Astrocyte of the spinal cord (primary cell): ENCODE measurements around the gene NR1H2.
"Not testable (repeated sequence)": the region's sequence is repeated elsewhere in the genome, so short reads cannot be mapped to it uniquely, and the experiment has no call there.

ENCODE experiments used
- DNase-seq: peaks from one replicate; pipeline ENCODE4 v3.0.0; 2011; ENCODE audit warnings: low read depth, low spot score
- H3K4me3 ChIP-seq: 2 replicates; pipeline ENCODE4 v1.5.1; 2011; ENCODE audit warnings: low read depth, mild to moderate bottlenecking, low read length, moderate library complexity
- in situ Hi-C: cut with HindIII; loops from 2 replicates; pipeline ENCODE4 v1.10.0; 2017; ENCODE audit warnings: low sequenced_read_pairs
- TF ChIP-seq, protein P1 (sequence below): IDR thresholded peaks from 2 replicates; pipeline ENCODE4 v1.5.1; 2012; ENCODE audit warnings: low read depth, mild to moderate bottlenecking, low read length, inconsistent platforms

NR1H2 gene

DNA sequence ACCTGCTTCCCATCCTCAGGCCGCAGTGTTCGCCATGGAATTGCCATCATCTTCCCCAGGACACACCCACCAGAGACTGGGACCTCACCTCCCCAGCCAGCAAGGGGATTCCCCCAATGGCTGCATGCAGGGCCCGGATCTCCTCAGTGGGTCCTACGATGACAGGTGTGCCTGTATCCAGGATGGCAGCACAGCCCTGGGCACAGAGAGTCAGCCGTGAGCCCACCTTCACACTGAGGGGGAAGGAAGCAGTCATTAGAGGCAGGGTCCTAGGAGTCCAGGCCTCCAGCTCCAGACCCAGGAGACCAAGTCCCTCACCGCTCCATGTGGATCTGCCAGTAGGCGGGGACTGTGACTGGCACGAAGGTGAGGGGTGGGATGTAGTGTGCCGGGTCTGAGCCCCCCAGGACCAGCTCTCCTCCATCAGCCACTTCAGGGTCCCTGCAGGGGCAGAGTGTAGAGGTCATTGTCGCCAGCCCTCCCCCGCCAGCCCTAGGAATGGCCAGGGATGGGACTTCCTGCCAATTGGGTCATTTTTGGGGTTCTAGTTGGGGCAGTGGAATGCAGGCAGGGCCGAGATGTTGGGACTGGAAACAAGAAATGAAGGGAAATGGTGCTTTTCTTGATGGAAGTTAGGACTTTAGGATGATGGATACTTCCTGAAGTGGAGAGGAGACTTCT lies 41.4 kb upstream of the NR1H2 start:
- no peak for DNase-seq
- in situ Hi-C loops: no loop called here
- no peak overlapping the region for H3K4me3 ChIP-seq
- TF ChIP-seq, protein P1, sequence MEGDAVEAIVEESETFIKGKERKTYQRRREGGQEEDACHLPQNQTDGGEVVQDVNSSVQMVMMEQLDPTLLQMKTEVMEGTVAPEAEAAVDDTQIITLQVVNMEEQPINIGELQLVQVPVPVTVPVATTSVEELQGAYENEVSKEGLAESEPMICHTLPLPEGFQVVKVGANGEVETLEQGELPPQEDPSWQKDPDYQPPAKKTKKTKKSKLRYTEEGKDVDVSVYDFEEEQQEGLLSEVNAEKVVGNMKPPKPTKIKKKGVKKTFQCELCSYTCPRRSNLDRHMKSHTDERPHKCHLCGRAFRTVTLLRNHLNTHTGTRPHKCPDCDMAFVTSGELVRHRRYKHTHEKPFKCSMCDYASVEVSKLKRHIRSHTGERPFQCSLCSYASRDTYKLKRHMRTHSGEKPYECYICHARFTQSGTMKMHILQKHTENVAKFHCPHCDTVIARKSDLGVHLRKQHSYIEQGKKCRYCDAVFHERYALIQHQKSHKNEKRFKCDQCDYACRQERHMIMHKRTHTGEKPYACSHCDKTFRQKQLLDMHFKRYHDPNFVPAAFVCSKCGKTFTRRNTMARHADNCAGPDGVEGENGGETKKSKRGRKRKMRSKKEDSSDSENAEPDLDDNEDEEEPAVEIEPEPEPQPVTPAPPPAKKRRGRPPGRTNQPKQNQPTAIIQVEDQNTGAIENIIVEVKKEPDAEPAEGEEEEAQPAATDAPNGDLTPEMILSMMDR: no peak

DNA sequence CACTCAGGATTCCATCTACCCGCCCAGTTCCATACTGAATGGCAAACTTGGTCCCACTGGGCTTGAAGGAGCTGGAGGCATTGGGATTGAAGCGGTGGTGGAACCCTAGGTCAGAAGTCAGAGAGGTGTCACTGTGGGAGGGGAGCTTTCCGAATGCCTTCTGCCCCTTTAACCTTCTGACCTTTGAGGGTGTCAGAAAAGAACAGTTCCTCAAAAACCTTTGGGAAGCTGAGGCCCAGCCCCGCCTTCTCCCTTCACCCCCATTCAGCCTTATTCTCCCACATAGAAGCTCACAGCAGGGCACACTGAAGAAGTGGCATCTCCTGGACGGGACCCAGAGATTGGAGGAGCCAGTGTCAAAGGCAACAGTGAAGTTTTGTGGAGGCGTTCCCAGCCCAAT lies 39.2 kb upstream of the NR1H2 start:
- DNase-seq, in situ Hi-C loops, H3K4me3 ChIP-seq: not testable (repeated sequence)

DNA sequence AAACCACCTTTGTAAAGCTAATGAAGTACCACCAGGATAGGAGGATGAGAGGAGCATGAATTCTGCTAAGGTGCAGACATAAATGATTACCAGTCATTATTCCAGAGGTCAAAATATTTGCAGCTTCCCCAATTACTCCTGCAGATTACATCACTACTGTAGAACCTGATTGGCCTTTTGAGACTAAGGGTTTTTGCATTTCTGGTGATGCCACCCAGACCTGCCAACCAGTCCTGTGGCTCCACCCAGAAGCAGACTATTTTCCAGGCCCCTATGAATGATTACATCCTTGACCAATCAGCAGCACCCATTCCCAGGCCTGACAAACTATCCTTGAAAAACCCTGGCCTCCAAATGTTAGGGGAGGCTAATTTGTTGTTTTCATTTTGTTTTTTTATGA lies 35.9 kb upstream of the NR1H2 start:
- in situ Hi-C loops: no loop called here
- no peak overlapping the region for H3K4me3 ChIP-seq
- TF ChIP-seq, protein P1: no peak
- DNase-seq: no peak

DNA sequence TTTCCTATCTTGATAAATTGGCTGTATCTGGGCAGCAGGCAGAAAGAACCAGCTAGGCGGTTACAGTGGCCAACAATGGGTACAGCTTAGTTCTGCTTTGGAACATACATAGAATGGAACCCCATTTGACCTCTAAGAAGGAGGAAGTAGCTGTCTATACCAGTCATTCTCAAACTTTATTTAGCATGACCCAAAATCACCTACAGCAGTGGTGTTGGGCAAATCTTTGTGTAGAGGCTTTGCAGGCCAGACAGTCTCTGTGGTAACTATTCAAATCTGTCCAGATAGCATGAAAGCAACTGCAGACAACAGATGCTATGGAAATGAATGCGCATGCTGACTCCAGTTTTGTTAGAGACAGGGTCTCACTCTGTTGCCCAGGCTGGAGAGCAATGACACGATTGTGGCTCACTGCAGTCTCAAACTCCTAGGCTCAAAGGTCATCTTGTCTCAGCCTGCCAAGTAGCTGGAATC lies 35.1 kb upstream of the NR1H2 start:
- TF ChIP-seq, protein P1: no peak
- no peak for DNase-seq
- no peak overlapping the region for H3K4me3 ChIP-seq
- in situ Hi-C loops: no loop called here

DNA sequence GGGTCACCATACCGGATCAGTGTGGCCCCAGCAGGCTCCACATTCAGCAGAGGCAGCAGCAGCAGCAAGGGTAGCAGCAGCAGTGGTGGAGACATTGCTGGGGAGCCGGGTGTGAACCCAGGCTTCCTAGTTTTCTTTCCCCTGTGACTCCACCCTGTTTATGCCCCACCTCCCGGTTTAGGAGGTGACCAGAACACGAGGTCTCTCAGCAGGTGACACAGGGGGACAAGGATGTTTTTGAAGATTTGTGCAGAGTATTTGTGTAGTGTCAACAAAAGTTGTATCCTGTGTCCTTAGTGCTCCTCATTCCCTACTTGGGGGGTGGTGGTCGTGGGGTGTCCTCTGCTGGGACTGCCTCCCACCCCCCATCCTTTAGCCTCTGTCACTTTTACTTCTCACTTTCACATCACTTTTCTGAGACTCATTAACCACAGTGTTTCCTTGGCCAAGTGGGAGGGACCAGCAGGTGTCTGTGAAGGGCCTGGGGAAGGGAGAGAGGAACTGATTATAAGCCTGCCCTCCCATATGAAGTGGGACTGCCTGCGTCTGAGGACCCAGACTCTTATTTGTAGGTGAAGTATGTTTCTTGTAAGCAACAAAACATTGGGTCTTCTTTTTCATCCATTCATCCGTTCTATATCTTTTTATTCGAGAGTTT lies 31.5 kb upstream of the NR1H2 start:
- TF ChIP-seq, protein P1: no peak
- in situ Hi-C loops: no loop called here
- H3K4me3 ChIP-seq: no peak overlapping the region
- no peak for DNase-seq

DNA sequence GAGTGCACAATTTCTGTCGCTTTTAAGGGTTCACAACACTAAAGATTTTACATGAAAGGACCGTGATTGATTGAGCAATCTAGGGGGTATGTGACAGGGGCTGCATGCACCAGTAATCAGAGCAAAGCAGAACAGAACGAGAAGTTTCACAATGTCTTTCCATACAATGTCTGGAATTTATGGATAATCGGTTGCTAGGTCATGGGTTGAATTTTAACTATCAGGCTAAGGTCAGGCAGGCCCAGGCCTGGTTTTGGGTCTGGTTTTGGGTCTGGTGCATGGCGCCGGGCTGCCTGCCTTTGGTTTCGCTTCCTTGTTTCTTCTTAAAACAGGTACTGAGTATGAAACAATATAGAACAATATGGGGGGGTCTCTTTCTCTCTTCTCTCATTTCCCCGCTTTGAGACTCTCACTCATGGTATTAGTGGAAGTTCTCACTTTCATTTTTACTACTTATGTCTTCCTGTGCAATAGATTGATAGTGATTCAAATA lies 29.1 kb upstream of the NR1H2 start:
- in situ Hi-C loops, DNase-seq, H3K4me3 ChIP-seq: not testable (repeated sequence)

DNA sequence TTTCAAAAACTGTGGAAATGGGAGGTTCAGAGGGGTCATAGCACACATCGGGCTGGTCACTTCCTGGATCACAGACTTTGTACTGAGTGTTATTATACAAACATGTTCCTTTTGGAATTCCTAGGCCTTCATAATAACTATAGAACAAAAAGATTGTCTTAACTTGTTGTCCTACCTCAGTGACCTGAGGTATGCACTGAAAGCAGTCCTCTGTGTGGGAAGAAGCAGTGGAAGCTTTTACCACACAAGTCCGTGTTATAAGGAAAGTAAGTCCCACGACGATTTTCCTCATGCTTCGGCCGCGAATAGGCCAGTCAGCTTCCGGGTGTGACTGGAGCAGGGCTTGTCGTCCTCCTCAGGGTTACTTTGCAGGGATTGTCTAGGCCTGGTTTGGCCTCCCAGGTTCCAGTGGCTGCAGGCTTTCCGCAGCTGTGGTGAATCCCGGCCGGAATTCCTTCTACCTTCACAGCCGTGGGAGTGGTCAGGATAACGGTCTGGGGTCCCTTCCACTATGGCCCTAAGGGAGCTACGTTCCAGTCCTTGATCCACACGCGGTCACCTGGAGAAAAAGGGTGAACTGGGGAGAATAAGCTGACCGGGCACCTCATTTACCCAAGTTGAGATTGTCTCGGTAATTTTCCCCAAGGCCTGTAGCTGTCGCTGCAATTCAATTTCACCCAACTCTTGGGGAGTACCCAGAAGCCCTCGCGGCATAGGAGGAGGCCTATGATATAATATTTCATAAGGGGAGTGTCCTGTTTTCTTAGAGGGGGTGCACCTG lies 26.8 kb upstream of the NR1H2 start:
- TF ChIP-seq, protein P1: no peak
- no peak for DNase-seq
- H3K4me3 ChIP-seq: no peak overlapping the region
- in situ Hi-C loops: no loop called here
